Muscle layer of duodenum (tissue), 2 donors: ENCODE measurements around the gene RHEB.

Experiments used
- H3K27ac ChIP-seq: one replicate; pipeline ENCODE4 v1.7.0; 2013; ENCODE audit warnings: mild to moderate bottlenecking, low read length
- H3K27me3 ChIP-seq: one replicate; pipeline ENCODE4 v1.7.0; 2013; ENCODE audit warnings: low read depth, mild to moderate bottlenecking, control low read depth, low read length
- H3K36me3 ChIP-seq, 2 donors: one replicate each; pipeline ENCODE4 v1.7.0; 2013; ENCODE audit warnings: low read length in 2 of 2, control low read depth in 1 of 2, mild to moderate bottlenecking in 1 of 2; ENCODE audit not compliant: insufficient read depth in 2 of 2, control insufficient read depth in 1 of 2
- H3K4me1 ChIP-seq, 2 donors: one replicate each; pipeline ENCODE4 v1.7.0; 2013; ENCODE audit warnings: low read length in 2 of 2, mild to moderate bottlenecking in 2 of 2, control low read depth in 1 of 2, moderate library complexity in 1 of 2; ENCODE audit not compliant: insufficient read depth in 2 of 2, control insufficient read depth in 1 of 2
- H3K4me3 ChIP-seq, 2 donors: one replicate each; pipeline ENCODE4 v1.7.0; 2013; ENCODE audit warnings: low read length in 2 of 2, low read depth in 1 of 2, mild to moderate bottlenecking in 1 of 2
- H3K9me3 ChIP-seq, 2 donors: one replicate each; pipeline ENCODE4 v1.7.0; 2013; ENCODE audit warnings: low read length in 2 of 2, control low read depth in 1 of 2, mild to moderate bottlenecking in 1 of 2; ENCODE audit not compliant: control insufficient read depth in 1 of 2
- donor health status: healthy.

Gene RHEB

DNA sequence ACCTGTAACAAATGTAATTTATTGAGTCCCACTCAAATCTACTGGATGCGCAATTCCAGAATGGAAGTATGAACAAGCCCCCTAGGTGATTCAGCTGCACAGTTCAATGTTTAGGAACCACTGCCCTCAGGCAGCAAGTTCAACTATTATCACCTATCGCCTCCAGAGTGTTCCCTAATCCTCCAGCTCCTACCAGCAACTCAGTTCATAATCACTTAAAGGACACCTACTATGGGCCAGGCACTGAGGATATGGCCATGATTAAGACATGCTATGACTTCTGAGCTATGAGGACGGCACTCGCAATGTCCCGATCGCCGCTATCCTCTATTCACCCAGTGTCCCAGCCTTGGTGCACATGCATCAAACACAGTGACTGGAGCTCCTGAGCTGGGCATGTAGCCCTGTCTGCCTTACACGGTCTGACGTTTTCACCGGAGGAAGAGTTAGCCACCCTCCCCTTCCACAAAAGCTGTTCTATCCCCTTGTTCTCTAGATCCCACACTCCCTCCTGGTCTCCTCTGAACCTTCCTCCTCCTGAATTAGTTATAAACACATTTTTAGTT lies 22.3 kb downstream of the RHEB start:
- Histone ChIP-seq H3K9me3 (no peaks in the 10 kb centered on the region), H3K27ac (no peak overlapping the region), H3K4me1 (peaks cover 10 to 64% of the 10 kb centered on the region in 2 donors), H3K4me3 (no peak overlapping the region), H3K36me3 (no peaks in the 10 kb centered on the region), H3K27me3 (no peaks in the 10 kb centered on the region)

DNA sequence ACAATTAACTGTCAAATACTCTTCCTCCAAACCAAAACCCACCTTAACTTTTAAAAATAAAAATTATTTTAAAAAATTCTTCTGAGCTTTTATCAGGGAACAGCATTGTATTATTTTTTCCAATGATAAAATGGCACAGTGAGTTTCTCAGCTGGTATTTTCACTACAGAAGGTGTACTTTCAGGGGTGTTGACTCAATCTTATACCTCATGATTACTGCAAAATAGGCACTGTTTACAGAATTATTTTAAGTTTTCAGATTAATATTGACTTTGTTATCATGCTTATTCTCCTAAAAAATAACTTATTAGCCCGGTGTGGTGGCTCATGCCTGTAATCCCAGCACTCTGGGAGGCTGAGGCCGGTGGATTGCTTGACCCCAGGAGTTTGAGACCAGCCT lies 24.3 kb downstream of the RHEB start:
- Histone ChIP-seq H3K27ac (no peak overlapping the region), H3K27me3 (no peaks in the 10 kb centered on the region), H3K9me3 (no peaks in the 10 kb centered on the region), H3K4me1 (peaks cover 10 to 67% of the 10 kb centered on the region in 2 donors), H3K36me3 (no peaks in the 10 kb centered on the region), H3K4me3 (no peak overlapping the region)

DNA sequence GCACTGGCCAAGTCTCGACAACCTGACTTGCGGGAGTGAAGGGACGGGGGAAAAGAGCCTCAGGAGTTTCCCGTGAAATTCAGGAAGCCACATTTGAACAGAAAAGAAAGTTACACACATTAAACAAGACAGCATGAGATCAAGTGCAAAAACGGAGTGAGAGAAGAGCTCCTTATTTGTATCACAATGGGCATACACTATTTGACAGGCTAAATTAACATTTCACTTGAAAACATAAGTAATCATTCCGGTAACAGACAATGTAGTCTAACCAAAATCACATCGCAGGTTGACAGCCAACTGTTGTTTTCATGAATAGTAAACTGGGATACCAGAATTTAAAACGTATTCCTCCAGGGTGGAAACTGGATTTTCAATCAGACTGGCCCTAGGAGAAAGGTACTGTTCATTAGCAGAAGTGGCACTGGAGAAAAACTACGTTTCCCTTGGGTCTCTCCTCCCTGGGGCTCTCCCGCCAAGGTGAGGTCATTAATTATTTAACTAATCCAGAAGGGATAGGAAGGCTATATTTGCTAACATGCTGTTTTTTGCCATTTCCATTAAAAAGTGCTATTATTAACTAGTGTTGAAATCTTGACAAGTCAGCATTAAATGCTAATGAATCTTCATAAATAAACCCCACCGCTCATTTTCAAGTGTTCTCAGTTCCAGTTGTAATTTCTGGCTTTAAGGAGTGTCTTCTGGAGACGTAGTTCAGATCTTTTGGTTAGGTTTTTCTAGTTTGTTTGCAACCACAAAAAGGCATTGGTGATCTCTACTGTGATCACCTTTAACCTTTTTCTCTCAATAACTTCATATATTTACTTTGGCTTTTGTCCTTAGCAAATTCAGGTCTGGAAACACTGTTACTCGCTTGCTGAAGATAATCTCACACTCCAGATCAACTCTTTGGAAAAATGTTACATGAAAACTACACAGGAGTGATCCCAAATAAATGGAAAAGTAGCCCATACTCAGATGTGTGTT lies 25.1 kb downstream of the RHEB start:
- peaks cover 10 to 75% of the 10 kb centered on the region in 2 donors for H3K4me1 ChIP-seq
- H3K9me3 ChIP-seq, result no peaks in the 10 kb centered on the region
- no peak overlapping the region for H3K27ac ChIP-seq
- H3K36me3 ChIP-seq, result peaks cover 0 to under 1% of the 10 kb centered on the region in 2 donors
- no peak overlapping the region for H3K4me3 ChIP-seq
- H3K27me3 ChIP-seq, result no peaks in the 10 kb centered on the region

DNA sequence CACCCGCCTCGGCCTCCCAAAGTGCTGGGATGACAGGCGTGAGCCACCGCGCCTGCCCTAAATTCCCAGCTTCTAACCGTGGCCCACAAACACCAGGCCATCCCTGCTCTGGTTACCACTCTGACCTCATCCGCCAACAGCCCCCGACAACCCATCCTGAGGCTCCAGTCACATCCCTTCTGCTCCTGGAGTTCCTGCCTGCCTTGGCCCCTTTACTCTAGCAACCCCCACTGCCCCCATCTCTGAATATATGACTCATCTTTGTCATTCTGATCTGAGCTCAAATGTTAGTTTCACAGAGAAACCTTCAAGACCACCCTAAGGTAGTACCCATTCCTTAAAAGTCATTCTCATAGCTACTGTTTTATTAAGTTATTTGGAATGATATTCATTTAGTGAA lies 26.6 kb downstream of the RHEB start:
- Histone ChIP-seq H3K27ac (no peak overlapping the region), H3K27me3 (no peaks in the 10 kb centered on the region), H3K36me3 (peaks cover 8 to 14% of the 10 kb centered on the region in 2 donors), H3K9me3 (no peaks in the 10 kb centered on the region), H3K4me1 (peaks cover 10 to 71% of the 10 kb centered on the region in 2 donors), H3K4me3 (no peak overlapping the region)

DNA sequence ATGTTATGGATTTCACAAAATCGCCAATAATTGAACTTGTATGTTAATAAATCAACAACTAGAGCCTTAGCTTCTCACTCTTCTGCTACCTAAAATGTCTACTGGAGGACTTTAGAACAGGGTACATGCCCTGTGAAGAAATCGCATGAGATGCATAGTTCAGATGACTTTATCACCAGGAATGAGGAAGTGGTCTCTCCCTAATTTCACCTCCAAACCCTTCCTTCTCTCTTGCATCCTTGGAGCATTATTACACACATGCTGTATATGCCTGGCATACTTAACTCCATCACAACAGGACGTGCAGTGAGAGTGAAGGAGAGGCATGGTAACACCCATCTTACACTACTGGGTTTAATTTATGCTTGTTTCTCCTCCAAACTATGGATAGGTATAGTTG lies 27.8 kb downstream of the RHEB start:
- Histone ChIP-seq H3K27me3 (no peaks in the 10 kb centered on the region), H3K9me3 (no peaks in the 10 kb centered on the region), H3K36me3 (peaks cover 13 to 20% of the 10 kb centered on the region in 2 donors), H3K4me3 (no peak overlapping the region), H3K27ac (no peak overlapping the region), H3K4me1 (peaks cover 10 to 69% of the 10 kb centered on the region in 2 donors)

DNA sequence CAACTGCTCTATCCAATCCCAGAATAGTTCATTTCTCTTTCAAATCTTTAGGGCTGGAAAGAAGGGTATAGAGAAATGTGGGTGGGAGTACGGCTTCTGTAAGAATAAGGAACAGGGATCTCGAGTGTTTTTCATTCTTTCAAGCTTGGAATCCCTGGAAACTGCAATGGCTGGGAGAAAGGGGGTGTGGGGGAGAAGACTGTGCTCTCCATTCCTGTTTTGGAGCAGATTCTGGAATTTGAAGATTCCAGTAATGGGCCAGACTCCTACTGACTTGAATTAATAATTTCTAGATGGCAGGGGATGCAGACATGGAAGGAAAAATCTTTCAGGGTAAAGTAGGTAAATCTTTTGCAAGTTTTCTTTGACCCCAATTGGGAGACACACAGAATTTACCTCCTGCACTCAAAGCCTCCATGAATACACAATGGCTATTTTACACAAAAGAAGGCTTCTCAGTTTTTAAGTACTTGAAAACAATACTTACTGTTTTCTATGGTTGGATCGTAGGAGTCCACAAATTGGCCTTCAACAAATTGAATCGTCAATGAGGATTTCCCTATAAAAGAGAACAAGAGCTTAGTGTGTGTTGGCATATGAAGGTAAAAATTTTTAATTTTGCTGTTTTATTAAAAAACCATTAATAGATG lies 29.1 kb downstream of the RHEB start:
- peaks cover 10 to 73% of the 10 kb centered on the region in 2 donors for H3K4me1 ChIP-seq
- no peak overlapping the region for H3K27ac ChIP-seq
- H3K27me3 ChIP-seq, result no peaks in the 10 kb centered on the region
- H3K36me3 ChIP-seq, result peaks cover 23 to 30% of the 10 kb centered on the region in 2 donors
- no peak overlapping the region for H3K4me3 ChIP-seq
- no peaks in the 10 kb centered on the region for H3K9me3 ChIP-seq

DNA sequence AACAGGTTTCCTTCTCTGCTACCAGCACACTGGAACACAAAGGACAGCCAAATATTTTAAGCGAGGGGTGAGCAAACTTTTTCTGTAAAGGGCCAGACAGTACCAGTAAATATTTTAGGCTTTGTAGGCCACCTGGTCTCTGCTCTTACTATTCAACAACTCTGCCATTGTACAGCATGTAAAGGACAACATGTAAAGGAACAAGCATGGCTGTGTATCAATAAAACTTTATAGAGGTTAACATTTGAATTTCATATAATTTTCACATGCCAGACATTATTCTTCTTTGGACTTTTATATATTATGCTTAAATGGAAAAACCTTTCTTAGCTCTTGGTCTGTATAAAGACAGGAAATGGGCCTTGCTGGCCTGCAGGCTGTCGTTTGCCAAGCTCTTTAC lies 30.2 kb downstream of the RHEB start:
- H3K36me3 ChIP-seq, result peaks cover 23 to 39% of the 10 kb centered on the region in 2 donors
- H3K27me3 ChIP-seq, result no peaks in the 10 kb centered on the region
- no peak overlapping the region for H3K27ac ChIP-seq
- H3K9me3 ChIP-seq, result no peaks in the 10 kb centered on the region
- peaks cover 5 to 70% of the 10 kb centered on the region in 2 donors for H3K4me1 ChIP-seq
- no peak overlapping the region for H3K4me3 ChIP-seq

DNA sequence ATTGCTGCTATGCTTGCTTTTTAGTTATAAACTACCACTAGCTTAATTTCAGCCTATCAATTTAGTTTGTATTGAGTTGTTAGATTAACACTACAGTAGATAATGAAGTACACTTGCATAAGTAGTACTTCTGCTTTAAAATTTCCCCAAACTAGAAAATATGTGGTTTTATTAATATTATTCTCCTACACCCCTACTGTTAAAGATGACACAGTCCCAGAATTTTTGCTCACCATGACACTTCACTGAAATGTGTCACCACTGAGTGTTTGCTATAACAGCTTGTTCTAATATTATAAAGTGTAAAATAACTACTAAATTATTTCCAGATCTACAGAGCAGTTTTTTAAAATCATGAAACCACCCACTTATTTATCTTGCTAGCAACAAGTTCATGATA lies 31.6 kb downstream of the RHEB start:
- H3K27me3 ChIP-seq, result no peaks in the 10 kb centered on the region
- H3K4me3 ChIP-seq, result no peak overlapping the region
- no peaks in the 10 kb centered on the region for H3K9me3 ChIP-seq
- peaks cover 0 to 58% of the 10 kb centered on the region in 2 donors for H3K4me1 ChIP-seq
- H3K27ac ChIP-seq, result no peak overlapping the region
- H3K36me3 ChIP-seq, result peaks cover 23 to 50% of the 10 kb centered on the region in 2 donors

DNA sequence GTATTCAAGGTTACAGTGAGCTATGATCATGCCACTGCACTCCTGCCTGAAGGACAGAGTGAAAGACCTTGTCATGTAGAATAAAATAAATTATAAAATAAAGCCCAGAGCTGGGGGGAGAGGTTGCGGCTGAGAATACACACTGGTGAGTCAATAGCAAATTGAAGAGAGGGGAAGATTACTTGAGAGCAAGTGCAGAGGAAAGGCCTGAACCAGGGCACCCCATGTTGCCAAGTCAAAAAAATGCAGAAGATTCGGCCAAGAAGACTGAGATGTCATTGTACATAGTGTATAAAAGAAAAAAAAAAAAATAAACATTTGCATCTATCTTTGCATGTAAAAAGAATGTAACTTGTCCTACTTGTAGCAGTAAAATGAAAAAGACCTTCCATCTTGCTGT lies 32.5 kb downstream of the RHEB start:
- Histone ChIP-seq H3K27me3 (no peaks in the 10 kb centered on the region), H3K4me3 (no peak overlapping the region), H3K27ac (no peak overlapping the region), H3K4me1 (peaks cover 0 to 56% of the 10 kb centered on the region in 2 donors), H3K36me3 (peaks cover 31 to 56% of the 10 kb centered on the region in 2 donors), H3K9me3 (no peaks in the 10 kb centered on the region)

DNA sequence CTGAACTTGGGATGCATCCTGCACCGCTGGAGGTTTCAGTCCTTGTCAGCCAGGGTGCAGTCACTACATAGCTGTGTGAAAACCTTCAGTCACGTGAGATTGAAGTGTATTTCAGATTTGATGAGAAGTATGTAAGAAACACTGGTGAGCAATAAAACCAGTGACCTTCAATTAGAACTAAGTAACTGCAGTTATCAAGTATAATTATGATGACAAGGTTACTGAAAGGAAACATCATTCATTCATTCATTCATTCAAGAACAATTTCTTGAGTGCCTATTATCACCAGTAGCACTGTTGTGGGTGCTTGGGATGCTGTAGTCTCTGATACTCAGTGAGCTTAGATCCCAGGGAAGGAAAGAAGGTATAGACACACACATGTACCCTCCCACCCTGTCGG lies 33.6 kb downstream of the RHEB start:
- no peaks in the 10 kb centered on the region for H3K9me3 ChIP-seq
- no peak overlapping the region for H3K4me3 ChIP-seq
- peaks cover 32 to 63% of the 10 kb centered on the region in 2 donors for H3K36me3 ChIP-seq
- H3K27me3 ChIP-seq, result no peaks in the 10 kb centered on the region
- no peak overlapping the region for H3K27ac ChIP-seq
- peaks cover 0 to 53% of the 10 kb centered on the region in 2 donors for H3K4me1 ChIP-seq
